GM18951 (cell line): ENCODE results near the gene SALL2.

ENCODE experiments used
- POLR2A ChIP-seq: IDR thresholded peaks from 4 replicates; pipeline ENCODE4 v1.6.1; 2011; ENCODE audit warnings: mild to moderate bottlenecking; ENCODE audit not compliant: insufficient read length, insufficient read depth; ENCODE audit errors: extremely low read depth
- in situ Hi-C: fragments of 300-500 bp; cut with MboI; formaldehyde crosslinking; loops from one replicate; pipeline ENCODE4 v1.12.0; 2022; ENCODE audit warnings: low sequenced_read_pairs, mixed read lengths, inconsistent platforms; ENCODE audit not compliant: unreplicated experiment

Gene SALL2

DNA sequence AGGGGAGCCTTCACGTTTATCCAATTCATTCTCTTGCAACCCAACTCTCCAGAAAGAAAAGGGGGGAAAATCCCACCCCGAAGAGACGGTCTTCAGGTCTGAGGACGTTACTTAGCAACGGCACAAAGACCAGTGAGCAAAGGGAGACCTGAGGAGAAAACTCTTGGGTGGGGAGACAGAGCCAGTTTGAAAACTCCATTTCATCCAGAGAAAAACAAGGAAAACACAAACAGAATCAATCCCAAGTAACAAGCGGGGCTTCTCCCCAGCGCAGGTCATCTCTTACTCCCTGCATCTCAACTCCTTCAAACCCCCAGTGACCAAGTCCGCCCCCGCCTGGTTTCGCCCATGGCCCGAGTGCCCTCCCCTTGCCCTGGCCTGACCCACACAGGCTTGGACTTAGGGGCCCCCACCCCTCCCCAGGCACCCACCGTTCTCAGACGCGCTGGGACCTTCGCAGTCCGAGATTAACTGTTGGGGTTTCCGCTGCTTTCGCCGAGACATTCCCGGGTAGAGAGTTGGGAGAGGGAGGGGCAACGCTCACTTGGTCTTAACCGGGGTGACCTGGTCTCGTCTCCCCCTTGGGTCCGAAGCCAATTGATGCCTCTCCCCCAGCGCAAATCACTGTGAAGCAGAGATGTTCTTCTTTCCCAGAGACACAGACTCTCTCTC lies 10.4 kb upstream of the SALL2 start:
- in situ Hi-C loops, result no loop called here
- TF ChIP-seq POLR2A, result no peak

DNA sequence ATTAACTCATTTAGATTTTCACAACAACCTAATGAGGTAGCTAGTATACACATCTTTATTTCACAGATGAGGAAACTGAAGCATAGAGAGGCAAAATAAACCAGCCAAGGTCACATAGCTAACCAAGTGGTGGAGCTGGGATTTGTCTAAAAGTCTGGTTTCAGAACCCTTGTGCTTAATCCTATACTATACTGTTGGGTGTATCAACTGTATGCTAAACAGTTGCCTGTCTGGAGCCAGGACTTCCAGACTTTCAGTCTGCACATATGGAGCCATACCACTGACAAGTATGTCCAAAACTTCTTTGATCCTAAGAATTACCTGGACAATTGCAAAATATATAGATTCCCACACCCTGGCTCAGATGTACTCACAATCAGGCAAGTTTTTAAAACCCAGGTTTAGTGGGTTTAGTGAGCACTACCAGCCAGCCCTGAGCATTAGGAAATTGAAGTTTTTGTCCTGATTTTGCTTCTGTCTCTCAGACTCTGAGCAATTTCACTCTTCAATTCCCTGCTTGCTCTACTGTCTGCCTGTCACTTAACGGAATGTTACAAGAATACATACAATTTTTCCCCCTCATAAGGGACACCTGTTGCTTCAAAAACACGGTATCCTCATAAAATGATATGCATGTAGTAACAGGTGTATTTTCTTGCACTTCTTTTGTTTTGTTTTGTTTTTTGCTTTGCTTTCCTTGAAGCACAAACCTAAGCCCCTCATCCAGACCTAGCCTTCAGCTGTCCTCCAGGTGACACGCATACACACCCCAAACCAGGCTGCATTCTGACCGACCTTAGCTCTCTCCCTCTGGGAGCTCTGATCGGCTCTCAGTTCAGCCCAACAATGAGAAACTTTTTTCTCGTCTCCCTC lies 9.6 kb upstream of the SALL2 start:
- in situ Hi-C loops, result no loop called here
- no peak for TF ChIP-seq POLR2A

DNA sequence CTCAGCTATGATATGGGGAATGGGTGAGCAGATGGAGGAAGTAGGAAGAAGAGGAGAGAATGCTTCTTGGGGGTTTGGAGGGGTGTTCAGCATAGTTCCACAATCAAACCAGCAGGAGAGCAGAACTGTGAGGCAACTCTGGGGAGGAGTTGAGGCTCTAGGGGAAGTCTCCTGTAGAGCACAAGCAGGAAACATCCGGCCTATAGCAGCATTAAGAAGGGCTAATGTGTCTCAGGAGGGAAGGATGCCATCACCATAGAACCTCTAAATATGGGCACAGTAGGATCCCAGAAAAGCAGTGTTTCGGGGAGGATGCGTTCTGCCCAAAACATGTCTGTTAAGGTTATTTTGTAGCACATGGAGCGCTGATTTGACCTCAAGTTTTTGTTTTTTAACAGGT lies 8.4 kb upstream of the SALL2 start:
- in situ Hi-C loops, result no loop called here

DNA sequence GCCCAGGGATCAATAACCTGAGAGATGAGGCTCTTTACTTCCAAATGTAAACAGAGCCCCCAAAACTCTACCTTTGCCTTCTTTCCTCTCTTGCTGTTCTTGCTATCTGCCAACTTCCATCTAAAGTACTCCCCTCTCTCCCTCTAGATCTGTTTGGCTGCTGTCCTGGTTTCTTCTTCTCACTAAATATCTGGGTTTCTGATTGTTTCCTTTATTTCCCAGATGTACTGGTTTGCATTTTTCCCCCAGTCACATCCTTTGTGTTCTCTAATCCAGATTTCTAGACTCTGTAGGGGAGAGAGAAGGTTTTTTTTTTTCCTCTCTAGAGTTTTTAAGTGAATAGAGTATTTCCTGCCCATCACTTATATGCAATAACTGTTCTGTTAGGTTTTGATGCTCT lies 7.1 kb upstream of the SALL2 start:
- TF ChIP-seq POLR2A, result no peak
- in situ Hi-C loops, result no loop called here

More for the DNA sequence above, 8.4 kb upstream of the SALL2 start:
- TF ChIP-seq POLR2A, result no peak

DNA sequence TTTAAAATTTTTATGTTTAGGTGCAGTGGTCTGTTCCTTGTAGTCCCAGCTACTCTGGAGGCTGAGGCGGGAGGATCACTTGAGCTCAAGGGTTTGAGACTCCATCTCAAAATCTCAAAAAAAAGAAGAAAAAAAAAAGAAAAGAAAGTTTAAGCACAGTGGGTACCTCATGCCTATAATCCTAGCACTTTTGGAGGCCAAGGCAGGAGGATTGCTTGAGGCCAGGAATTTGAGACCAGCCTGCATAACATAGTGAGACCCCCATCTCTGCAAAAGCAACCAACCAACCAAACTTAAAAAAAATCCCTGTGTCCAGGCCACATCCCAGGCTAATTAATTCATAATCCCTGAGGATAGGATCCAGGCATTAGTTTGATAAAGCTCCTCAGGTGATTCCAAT lies 3.4 kb upstream of the SALL2 start:
- in situ Hi-C loops, result no loop called here

DNA sequence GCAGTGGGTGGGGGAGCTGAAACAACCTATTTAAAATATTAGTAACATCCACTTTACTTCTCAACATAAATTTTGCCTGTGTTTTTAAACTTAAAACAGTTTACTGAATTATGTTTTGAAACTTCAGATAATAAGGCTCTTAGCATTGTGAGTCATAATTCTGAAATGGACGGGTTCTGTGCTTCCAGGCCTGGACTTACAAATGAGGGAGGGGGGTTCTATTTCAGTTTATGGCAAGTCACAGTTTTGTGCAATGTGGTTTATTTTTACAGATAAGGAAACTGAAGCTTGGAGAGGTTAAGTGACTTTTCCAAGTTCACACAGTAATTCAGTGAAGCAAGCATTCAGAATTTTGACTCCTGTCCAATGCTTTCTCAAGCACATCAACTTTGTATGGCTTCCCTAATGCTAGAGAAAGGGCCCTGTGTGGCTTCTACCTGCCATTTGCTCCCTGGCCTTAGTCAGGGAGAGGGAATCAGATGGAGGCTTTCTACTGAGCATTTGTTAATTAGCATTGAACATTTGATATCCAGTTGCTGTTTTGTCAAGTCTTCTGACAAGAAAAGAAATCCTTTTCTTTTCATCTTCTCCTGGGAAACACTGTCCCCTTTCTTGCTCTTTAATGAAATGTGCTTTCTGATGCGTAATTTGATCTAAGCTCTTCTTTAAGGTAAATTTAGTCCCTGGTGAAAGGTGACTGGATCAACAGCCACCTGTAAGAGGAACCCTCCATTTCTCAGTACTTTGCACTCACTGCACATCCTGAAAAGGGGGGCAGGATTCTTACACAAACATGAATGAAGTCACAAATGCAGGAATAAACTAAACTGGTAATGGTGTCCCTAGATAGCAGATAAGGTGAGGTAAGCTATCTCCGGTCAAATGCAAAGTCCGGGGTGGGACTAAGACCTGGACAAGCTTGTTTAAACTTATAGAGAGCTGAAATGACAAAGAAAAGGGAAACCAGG lies 2.5 kb upstream of the SALL2 start:
- no peak for TF ChIP-seq POLR2A
- in situ Hi-C loops, result no loop called here

More for the DNA sequence above, 3.4 kb upstream of the SALL2 start:
- TF ChIP-seq POLR2A, result no peak

DNA sequence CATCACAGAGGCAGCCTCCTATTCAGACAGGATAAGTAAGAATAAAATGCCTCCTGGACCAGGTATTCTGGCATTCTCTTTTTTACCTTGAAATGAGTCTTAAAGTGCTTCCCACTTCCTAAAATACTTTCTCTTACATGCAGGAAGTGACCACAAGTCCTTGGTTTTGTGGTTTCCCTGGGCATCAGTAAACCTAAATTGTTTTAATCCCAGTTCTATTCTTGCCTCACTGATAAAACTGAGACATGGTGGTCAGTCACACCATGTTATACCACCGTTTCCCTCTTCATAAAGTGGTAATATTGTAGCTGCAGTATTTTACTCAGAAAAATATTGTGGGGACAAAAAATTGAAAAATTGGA lies 1.2 kb upstream of the SALL2 start:
- in situ Hi-C loops, result no loop called here
- TF ChIP-seq POLR2A, result no peak

DNA sequence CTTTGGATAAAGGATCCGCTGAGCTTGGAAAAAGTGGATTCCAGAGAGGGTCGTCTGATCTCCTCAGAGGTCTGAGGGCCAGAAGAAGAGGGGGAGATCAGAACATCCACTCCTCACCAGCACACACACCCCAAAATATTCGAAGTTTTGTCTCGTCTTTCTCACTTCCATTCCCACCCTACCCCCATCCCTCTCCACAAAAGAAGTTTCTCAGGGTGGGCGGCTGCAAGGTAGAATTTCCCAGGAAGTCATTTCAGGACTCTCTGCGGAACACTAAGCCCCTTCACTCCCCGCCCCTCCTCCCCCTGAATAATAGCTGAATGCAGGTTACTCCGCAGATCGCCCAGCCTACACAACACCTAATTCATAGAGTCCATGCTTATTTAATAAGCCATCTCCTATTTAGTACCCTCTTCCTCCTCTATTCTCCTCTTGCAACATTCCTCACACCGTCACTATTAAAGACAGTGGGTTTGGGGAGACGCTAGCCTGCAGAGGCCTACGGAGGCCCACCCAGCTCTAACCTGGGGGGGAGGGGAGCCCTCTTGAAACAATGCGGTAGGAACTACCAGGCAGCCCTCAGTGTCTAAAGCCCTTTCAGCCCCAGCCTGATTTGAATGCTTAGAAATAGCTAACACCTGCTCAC lies 649 bp upstream of the SALL2 start:
- no peak for TF ChIP-seq POLR2A
- in situ Hi-C loops, result no loop called here

DNA sequence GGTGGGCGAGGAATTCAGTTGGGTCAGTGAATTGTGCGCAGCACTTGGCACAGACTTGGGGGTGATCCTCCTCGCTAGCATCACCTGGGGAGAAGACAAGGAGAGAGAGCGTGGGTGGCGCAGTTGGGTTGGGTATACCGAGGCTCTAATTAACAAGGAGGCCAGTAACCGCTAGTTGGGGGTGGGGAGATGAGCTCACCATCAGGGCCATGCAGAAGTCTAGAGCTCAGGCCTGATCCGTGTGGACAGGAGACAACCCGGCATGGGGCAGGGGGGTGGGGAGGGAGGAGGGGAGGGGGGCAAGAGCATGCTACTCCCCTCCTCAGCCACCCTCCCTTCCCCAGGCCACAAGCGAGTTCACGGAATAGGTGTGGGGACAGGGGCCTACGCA lies 580 bp downstream of the SALL2 start:
- in situ Hi-C loops, result no loop called here
- no peak for TF ChIP-seq POLR2A

DNA sequence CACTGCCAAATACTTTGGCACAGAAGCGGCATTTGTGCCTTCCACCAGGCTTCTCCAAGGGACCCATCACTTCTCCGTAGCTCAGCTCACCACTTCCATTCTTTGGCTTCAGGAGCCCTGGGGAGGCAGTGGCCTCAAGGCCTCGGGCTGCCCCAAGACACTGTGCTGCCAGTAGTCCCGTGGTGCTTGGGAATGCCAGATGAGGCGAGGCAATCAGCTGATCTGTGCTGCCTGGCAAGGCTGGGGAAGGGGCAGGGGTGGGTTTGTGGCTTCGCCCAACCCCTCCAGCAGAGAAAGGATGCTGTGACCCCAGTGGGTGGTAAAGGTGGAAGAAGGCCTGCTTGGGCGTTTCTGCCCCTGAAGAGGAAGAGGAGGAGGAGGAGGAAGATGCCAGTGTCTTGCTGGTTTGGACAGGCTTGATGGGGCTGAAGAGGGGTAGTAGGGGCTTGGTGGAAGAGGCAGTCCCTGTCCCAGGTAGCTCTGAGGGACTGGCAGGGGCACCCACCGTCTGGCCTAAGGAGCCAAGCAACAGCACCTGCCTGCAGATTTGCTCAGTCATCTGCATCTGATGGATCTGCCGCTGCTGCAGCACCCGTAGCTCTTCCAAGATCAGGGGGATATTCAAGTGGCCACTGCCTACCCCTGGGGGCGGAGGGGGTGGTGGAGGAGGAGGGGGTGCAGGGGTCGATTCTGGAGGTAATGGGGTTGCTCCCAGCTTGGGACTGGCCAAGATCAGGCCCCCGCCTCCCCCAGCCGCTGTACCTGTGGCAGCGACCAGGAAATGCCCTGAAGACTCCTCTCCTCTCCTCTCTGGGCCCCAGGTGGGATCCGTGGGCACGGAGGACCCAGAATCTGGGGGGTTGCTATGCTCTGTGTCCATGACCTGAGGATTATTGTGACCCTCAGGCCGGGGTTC lies 1.3 kb downstream of the SALL2 start:
- in situ Hi-C loops, result no loop called here
- TF ChIP-seq POLR2A, result no peak

DNA sequence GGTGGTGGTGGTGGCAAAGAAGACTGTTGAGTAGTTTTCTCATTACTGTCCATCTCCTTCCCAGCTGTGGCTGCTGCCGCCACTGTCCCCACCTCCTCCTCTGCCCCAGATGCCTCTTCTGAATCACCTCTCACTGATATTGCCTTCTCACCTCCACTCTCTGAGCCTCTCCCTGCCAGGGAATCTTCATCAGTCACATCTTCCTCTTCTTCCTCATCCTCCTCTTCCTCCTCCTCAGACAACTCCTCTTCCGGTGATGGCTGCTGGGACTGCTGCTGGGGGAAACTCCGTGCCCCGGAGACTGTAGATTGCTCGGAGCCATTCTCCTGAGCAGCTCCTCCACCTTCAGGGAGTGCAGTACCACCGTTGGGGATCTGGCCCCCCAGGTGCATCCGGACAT lies 2.9 kb downstream of the SALL2 start:
- in situ Hi-C loops, result no loop called here
- TF ChIP-seq POLR2A, result no peak

DNA sequence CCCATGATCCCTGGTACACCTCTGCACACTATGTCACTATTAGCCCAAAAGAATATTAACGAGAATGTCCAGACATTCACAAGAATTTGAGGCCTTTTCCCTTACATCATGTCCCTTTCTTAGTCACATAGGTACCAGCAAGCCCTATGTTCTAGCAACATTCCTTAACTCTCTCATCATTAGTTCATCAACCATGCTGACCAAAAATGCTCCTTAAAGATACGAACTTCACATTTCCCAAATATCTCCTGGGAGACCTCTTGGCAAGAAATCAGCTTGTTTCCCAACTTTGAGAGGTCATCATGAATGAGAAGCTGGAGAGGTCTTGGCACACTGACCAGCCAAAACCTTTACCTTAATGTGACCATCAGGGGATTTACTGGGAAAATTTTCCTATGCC lies 4.6 kb downstream of the SALL2 start:
- no peak for TF ChIP-seq POLR2A
- in situ Hi-C loops, result no loop called here
